Epithelial cell of proximal tubule (primary cell): Measurements from ENCODE around the gene CHCHD10. TPM values are rescaled to one million over a fixed set of nuclear protein-coding genes. Genes with fewer than 3 reads are reported as not detected.

Experiments
- DNase-seq: peaks from one replicate; pipeline ENCODE4 v3.0.0-alpha.2; 2011; ENCODE audit warnings: low read depth
- H3K4me3 ChIP-seq: 2 replicates; pipeline ENCODE4 v1.5.1; 2011; ENCODE audit warnings: low read depth, mild to moderate bottlenecking, low read length
- CTCF ChIP-seq: conservative IDR thresholded peaks from 2 replicates; pipeline ENCODE4 v1.5.1; 2012; ENCODE audit warnings: low read depth, mild to moderate bottlenecking, low read length
- total RNA-seq: library from RNA; depleted of rRNA; stranded (reverse); fragments of >200 nt; gene quantifications from 2 replicates; pipeline ENCODE4 v1.2.3, GENCODE V29; 2015

Gene CHCHD10
- total RNA-seq, 1 donor from 2014 or later = 37.1 TPM

- TF ChIP-seq CTCF = no peak
- H3K4me3 ChIP-seq = no peak overlapping the region
- DNase-seq = no peak
Observed at GRCh38 chr22:23804781-23805291, 37.1 kb upstream of the CHCHD10 start.

- H3K4me3 ChIP-seq = no peak overlapping the region
- no peak for DNase-seq
- TF ChIP-seq CTCF = no peak
Observed at GRCh38 chr22:23803001-23803819, 35.4 kb upstream of the CHCHD10 start.

- no peak for DNase-seq
- H3K4me3 ChIP-seq = no peak overlapping the region
- TF ChIP-seq CTCF = no peak
Observed at GRCh38 chr22:23801886-23802377, 34.2 kb upstream of the CHCHD10 start.

GRCh38 chr22:23801238-23801821 is 33.6 kb upstream of the CHCHD10 start:
- DNase-seq = no peak
- no peak overlapping the region for H3K4me3 ChIP-seq
- no peak for TF ChIP-seq CTCF

GRCh38 chr22:23800297-23801237 is 32.8 kb upstream of the CHCHD10 start:
- no peak overlapping the region for H3K4me3 ChIP-seq
- no peak for DNase-seq
- no peak for TF ChIP-seq CTCF

GRCh38 chr22:23796461-23796860 is 28.7 kb upstream of the CHCHD10 start:
- TF ChIP-seq CTCF = no peak
- DNase-seq = no peak
- no peak overlapping the region for H3K4me3 ChIP-seq
